SU-DHL-6 (cell line): ENCODE measurements around the gene JHY.

ENCODE experiments used
- EZH2phosphoT487 ChIP-seq: fragments of 200-600 bp; sonication (generic), shearing (Covaris generic); conservative IDR thresholded peaks from 2 replicates; pipeline ENCODE4 v1.6.1; 2018; ENCODE audit warnings: mild to moderate bottlenecking, antibody characterized with exemption, low read length, moderate library complexity, mixed read lengths
- TF ChIP-seq, protein P1 (sequence below): fragments of 200-600 bp; sonication (generic); IDR thresholded peaks from one replicate; pipeline ENCODE4 v1.5.1; 2017; ENCODE audit warnings: antibody characterized with exemption, mild to moderate bottlenecking, low read length, moderate library complexity; ENCODE audit not compliant: insufficient read depth, poor library complexity, severe bottlenecking

DNA sequence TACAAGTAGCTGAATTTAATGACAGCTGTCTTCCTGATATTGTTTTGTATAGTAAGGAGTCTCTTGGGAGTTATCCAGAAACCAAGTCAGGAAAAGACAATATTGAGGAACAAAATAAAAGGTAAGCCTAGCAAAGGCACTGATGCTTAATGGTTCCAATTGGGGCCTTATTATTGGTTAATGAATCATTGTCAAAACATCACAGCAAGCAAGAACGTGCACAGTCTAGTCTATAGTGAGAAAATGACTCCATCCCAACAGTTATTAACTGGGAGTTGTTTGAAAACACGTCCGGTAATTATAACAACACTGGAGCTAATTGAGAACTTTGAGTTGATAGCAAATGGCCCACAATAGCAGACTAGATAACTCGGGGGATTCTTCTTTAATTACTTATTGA lies 81.4 kb downstream of the JHY start:
- TF ChIP-seq, protein P1, sequence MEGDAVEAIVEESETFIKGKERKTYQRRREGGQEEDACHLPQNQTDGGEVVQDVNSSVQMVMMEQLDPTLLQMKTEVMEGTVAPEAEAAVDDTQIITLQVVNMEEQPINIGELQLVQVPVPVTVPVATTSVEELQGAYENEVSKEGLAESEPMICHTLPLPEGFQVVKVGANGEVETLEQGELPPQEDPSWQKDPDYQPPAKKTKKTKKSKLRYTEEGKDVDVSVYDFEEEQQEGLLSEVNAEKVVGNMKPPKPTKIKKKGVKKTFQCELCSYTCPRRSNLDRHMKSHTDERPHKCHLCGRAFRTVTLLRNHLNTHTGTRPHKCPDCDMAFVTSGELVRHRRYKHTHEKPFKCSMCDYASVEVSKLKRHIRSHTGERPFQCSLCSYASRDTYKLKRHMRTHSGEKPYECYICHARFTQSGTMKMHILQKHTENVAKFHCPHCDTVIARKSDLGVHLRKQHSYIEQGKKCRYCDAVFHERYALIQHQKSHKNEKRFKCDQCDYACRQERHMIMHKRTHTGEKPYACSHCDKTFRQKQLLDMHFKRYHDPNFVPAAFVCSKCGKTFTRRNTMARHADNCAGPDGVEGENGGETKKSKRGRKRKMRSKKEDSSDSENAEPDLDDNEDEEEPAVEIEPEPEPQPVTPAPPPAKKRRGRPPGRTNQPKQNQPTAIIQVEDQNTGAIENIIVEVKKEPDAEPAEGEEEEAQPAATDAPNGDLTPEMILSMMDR, result no peak
- TF ChIP-seq EZH2phosphoT487, result no peak
